OCI-LY3 (cell line): ENCODE results near the gene CAV1.

ENCODE experiments used
- EZH2phosphoT487 ChIP-seq: fragments of 200-600 bp; shearing (Covaris generic); IDR thresholded peaks from 2 replicates; pipeline ENCODE4 v1.6.1; 2018; ENCODE audit warnings: antibody characterized with exemption, mixed run types, low read depth
- TF ChIP-seq, protein P1 (sequence below): fragments of 200-600, 300-600 bp; sonication (generic); IDR thresholded peaks from 2 replicates; pipeline ENCODE4 v1.5.1; 2014; ENCODE audit warnings: antibody characterized with exemption, low read length, low read depth

DNA sequence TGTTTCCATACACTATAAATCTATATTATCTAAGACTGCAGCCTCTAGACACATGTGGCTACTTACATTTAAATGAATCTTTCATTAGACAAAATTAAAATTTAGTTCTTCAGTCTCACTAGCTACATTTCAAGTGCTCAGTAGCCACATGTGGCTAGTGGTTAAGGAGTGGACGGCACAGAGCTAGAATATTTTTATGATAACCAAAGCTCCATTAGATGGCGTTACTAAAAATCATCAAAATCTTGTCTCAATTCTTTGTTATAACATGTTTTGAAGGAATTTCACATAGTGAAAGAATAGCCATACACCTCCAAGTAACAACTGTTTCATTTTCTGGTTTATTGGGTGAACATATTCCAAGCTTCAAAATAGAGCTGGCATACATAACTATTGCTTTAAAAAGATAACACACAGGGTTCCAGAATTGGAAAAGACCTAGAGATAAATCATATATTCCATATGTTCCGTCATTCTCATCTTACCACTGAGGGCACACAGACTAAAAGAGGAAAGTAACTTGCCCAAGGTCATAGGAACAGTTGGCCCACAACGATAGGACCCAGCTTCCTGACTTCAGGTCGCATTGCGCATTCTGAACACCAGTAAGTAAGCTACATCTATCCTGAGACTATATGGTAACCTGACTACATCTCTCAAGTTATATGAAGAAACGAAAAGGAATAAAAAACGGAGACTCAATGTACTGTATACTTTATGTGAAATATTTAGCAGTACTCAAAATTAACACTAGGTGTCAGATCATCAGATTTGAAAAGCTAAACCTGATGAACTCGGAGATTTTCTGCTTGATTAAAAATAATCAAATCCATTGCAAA is 66.6 kb downstream of the CAV1 start:
- TF ChIP-seq, protein P1, sequence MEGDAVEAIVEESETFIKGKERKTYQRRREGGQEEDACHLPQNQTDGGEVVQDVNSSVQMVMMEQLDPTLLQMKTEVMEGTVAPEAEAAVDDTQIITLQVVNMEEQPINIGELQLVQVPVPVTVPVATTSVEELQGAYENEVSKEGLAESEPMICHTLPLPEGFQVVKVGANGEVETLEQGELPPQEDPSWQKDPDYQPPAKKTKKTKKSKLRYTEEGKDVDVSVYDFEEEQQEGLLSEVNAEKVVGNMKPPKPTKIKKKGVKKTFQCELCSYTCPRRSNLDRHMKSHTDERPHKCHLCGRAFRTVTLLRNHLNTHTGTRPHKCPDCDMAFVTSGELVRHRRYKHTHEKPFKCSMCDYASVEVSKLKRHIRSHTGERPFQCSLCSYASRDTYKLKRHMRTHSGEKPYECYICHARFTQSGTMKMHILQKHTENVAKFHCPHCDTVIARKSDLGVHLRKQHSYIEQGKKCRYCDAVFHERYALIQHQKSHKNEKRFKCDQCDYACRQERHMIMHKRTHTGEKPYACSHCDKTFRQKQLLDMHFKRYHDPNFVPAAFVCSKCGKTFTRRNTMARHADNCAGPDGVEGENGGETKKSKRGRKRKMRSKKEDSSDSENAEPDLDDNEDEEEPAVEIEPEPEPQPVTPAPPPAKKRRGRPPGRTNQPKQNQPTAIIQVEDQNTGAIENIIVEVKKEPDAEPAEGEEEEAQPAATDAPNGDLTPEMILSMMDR: peak; percentile 80
- TF ChIP-seq EZH2phosphoT487: no peak
